Stomach (tissue), 4 donors: Measurements from ENCODE around the gene AK5.

Source experiments
- EP300 ChIP-seq: sonication (generic); formaldehyde crosslinking; IDR thresholded peaks from one replicate; pipeline ENCODE4 v1.6.1; 2017; ENCODE audit warnings: antibody characterized with exemption
- POLR2A ChIP-seq, 4 donors: fragments of 450-650 bp; IDR thresholded peaks; one replicate each; pipeline ENCODE4 v1.6.1; 2016; ENCODE audit warnings: antibody characterized with exemption in 4 of 4, control low read depth in 2 of 4, mild to moderate bottlenecking in 1 of 4, moderate library complexity in 1 of 4
- POLR2AphosphoS5 ChIP-seq, 3 donors: sonication (generic); formaldehyde crosslinking; IDR thresholded peaks; one replicate each; pipeline ENCODE4 v1.6.1; 2016; ENCODE audit warnings: antibody characterized with exemption in 3 of 3
- TF ChIP-seq, protein P1 (sequence below), 7 experiments: fragments of 450-650 bp in 4 of 7; fragments of 200-600 bp in 3 of 7; sonication (generic) in 3 of 7; IDR thresholded peaks; one replicate each; pipeline ENCODE4 v1.5.1; 2016 to 2019; ENCODE audit warnings: antibody characterized with exemption in 7 of 7, control low read depth in 2 of 7, mild to moderate bottlenecking in 1 of 7

DNA sequence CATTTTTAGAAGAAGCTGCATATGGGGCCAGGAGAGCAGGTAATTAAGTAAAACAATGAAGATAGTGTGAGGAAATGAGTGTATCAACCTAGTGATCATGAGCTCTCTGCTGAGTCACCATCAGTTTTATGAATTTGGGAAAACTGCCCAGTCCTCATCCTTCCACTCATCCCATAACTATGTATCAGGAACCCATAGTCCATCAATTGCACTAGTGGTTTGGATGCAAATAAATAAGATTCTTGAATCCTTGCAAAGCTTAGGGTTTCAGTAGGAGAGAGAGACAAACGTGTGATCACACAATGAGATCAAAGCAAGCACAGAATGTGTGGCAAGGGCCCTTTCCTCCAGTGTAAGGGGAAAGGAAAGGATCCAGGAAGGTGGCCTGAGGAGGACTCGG lies 255.0 kb downstream of the AK5 start:
- TF ChIP-seq, protein P1, sequence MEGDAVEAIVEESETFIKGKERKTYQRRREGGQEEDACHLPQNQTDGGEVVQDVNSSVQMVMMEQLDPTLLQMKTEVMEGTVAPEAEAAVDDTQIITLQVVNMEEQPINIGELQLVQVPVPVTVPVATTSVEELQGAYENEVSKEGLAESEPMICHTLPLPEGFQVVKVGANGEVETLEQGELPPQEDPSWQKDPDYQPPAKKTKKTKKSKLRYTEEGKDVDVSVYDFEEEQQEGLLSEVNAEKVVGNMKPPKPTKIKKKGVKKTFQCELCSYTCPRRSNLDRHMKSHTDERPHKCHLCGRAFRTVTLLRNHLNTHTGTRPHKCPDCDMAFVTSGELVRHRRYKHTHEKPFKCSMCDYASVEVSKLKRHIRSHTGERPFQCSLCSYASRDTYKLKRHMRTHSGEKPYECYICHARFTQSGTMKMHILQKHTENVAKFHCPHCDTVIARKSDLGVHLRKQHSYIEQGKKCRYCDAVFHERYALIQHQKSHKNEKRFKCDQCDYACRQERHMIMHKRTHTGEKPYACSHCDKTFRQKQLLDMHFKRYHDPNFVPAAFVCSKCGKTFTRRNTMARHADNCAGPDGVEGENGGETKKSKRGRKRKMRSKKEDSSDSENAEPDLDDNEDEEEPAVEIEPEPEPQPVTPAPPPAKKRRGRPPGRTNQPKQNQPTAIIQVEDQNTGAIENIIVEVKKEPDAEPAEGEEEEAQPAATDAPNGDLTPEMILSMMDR (IDR thresholded peaks at IDR 0.05), result no peak
- TF ChIP-seq POLR2AphosphoS5 (IDR thresholded peaks at IDR 0.05), result no peak
- TF ChIP-seq POLR2A (IDR thresholded peaks at IDR 0.05), result no peak
- no peak for TF ChIP-seq EP300
